Lower leg skin (tissue), 3 donors: ENCODE results near the gene GRIN2D.

Experiments used
- POLR2A ChIP-seq, 2 donors: fragments of 450-650 bp; IDR thresholded peaks; one replicate each; pipeline ENCODE4 v1.6.1; 2016 to 2017; ENCODE audit warnings: antibody characterized with exemption in 2 of 2, mild to moderate bottlenecking in 1 of 2, moderate library complexity in 1 of 2
- TF ChIP-seq, protein P1 (sequence below), 3 donors: fragments of 450-650 bp; IDR thresholded peaks; one replicate each; pipeline ENCODE4 v1.5.1; 2016; ENCODE audit warnings: antibody characterized with exemption in 3 of 3, mild to moderate bottlenecking in 3 of 3, moderate library complexity in 2 of 3

DNA sequence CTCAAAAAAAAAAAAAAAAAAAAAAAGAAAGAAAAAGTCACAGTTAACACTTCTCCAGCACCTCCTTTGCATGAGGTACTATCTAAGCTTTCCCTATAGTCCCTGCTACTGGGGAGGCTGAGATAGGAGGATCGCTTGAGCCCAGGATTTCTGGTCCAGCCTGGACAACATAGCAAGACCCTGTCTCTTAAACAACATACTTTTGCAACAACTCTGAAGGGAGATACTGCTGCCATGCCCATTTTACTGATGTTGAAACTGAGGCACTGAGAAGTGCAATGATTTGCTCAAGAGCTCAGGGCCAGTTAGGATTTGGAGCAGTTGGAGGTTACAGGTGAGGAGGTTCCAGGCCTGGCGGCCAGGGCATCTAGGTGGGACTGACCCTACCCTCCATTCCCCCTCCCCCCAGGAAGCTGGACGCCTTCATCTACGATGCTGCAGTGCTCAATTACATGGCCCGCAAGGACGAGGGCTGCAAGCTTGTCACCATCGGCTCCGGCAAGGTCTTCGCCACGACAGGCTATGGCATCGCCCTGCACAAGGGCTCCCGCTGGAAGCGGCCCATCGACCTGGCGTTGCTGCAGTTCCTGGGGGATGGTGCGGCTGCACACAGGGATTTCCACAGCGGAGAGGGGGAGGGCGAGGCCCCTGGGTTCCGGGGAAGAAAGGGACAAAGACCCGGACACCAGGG, 48.0 kb downstream of the GRIN2D start:
- TF ChIP-seq, protein P1, sequence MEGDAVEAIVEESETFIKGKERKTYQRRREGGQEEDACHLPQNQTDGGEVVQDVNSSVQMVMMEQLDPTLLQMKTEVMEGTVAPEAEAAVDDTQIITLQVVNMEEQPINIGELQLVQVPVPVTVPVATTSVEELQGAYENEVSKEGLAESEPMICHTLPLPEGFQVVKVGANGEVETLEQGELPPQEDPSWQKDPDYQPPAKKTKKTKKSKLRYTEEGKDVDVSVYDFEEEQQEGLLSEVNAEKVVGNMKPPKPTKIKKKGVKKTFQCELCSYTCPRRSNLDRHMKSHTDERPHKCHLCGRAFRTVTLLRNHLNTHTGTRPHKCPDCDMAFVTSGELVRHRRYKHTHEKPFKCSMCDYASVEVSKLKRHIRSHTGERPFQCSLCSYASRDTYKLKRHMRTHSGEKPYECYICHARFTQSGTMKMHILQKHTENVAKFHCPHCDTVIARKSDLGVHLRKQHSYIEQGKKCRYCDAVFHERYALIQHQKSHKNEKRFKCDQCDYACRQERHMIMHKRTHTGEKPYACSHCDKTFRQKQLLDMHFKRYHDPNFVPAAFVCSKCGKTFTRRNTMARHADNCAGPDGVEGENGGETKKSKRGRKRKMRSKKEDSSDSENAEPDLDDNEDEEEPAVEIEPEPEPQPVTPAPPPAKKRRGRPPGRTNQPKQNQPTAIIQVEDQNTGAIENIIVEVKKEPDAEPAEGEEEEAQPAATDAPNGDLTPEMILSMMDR (IDR thresholded peaks at IDR 0.05): no peak
- no peak for TF ChIP-seq POLR2A (IDR thresholded peaks at IDR 0.05)
